Left cardiac atrium (tissue), 4 donors: ENCODE results near the gene RSAD1. TPM values are rescaled to one million over a fixed set of nuclear protein-coding genes. Genes with fewer than 3 reads are reported as not detected.
A peak's percentile ranks its signal among the peaks of the same experiment; 100 is the strongest.

Experiments
- ATAC-seq, 2 donors: fragments of 200-7000 bp; cut with Tn5 transposase; one replicate each; pipeline ENCODE4 v1.9.1; 2020; ENCODE audit warnings: mild to moderate bottlenecking in 2 of 2, moderate library complexity in 2 of 2
- DNase-seq: peaks from one replicate; pipeline ENCODE4 v3.0.0-alpha.2; 2020
- intact Hi-C, 2 donors: fragments of 100-400 bp; cut with DNase I; formaldehyde crosslinking; loops; one replicate each; pipeline versions ENCODE4 v1.14.1 to v1.15.1; 2022 to 2023
- total RNA-seq, 2 donors: library from RNA; stranded (reverse); fragmentation: NEBNext Ultra II Directional; extraction: Animal tissue kit (Norgen Biotek cat#: 25700); gene quantifications; one replicate each; pipeline ENCODE4 v1.2.1, GENCODE V29; 2021
- donor health status: DM: no; HTN: yes; CAD: no.
- donor health status: DM: no; HTN: yes; CAD: no; lungs with severe emphysema.
- donor health status: DM: yes; HTN: yes; CAD: no.
- donor health status: Dilated cardiomyopathy.

Gene RSAD1
- total RNA-seq, 2 donors from 2014 or later = 31.6 to 38.8 TPM

DNA sequence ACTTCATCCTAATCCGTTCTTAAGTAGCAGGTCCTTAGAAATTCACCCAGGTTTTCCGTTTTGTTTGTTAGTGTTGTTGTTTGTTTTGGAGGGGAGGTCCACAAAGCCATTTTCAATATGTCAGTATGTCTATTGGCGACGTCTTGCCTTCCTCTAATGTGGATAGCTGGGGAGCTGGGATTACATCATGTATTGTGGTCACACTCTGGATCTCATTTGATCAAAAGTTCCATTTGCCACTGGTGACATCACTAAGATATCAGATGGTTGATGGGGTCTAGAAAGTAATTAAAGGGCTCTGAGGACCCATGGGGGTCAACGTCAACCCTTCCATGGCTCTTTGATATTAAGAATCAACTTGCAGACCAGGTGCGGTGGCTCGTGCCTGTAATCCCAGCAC lies 51.2 kb downstream of the RSAD1 start:
- intact Hi-C loops = no loop called here
- ATAC-seq (no peak), DNase-seq (no peak)

GRCh38 chr17:50531428-50532025 lies 52.9 kb downstream of the RSAD1 start:
- ATAC-seq (peak in 1 of 2 donors; percentile 11), DNase-seq (no peak)
- intact Hi-C loops = loop anchor here in 1 of 2 donors (2.0 kb wide), 1 partner anchor 49 kb away; no protein-coding TSS in a partner anchor

DNA sequence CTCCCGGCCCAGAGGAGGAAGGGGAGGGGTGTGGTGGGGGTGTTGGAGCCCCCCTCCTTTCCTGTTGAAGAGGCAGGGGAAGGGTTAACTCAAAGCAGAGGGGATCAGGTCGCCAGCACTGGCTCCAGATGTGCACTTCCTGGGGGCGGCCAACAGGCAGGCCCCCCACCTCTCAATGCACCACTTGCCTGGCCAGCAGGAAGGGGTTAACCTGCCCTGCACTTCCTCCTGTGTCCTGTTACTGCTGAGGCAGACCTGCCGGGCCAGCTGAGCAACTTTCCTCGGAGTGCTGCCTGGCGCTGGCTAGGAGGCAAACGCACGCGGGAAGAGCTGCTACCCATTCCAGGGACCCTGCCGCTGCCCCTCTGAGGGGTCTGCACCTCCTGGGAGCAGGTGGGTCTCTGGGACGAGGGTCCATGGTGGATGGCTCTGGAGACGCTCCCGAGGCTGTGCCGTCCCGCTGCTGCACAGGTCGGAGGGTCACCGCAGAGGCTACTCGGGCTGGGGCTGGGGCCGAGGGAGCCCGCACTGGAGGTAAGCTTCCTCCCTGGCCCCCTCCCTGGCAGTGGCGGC lies 53.9 kb downstream of the RSAD1 start, which contains the start of gene EPN3:
Gene EPN3, plus strand, starts transcription at position 284 of the 573 bp plus-strand sequence. CDS start 3,822 bp downstream, outside the sequence.
- peak in 1 of 2 donors; percentile 16 for ATAC-seq
- no peak for DNase-seq
- intact Hi-C loops = loop anchor here in 1 of 2 donors (2.0 kb wide), 1 partner anchor 50 kb away; no protein-coding TSS in a partner anchor

DNA sequence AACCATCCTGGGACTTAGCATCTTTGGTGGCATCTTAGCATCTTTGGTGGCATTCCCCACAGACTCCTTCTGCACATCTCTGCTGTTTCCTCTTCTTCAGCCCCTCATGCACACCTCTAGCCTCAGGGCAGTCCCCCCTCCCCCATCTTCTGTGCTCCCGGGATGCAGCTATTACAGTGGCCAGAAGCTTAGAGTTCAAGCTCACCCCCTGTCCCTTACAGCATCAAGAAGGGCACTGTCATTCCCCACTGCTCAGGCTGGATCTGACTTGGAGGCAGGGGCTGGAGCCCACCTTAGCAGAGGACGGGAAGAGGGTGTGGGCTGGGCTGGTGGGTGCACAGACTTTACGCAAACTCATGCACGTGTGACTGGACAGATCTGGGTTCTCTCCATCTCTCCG lies 54.5 kb downstream of the RSAD1 start:
- intact Hi-C loops = loop anchor here in 1 of 2 donors (2.0 kb wide), 1 partner anchor 50 kb away; no protein-coding TSS in a partner anchor
- DNase-seq (no peak), ATAC-seq (peak in 1 of 2 donors; percentile 8)

DNA sequence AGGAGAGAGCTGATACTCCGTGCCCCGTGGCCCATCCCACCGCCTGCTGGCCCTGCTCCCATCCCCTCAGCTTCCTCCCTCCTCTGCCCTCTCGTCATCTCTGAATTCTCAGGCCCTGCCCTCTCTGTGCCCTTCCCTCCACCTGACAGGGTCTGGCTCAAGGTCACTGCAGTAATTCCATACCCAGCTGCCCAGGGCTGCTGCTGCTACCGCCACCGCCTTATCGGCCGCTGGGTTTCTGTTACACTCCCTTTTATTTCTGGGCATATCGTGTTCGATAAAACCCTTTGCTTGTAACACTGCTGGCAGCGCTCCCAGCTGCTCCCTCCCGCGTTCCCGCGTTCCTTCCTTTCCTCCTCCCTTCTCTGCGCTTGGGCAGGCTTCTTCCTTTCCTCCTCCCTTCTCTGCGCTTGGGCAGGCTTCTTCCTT lies 55.1 kb downstream of the RSAD1 start:
- DNase-seq (peak; percentile 79), ATAC-seq (peak; percentile 62 to 74)
- intact Hi-C loops = loop anchor here in 1 of 2 donors (2.0 kb wide), 1 partner anchor 51 kb away; no protein-coding TSS in a partner anchor

- intact Hi-C loops = no loop called here
- ATAC-seq (peak; percentile 58 to 71), DNase-seq (peak; percentile 48)
Measured at GRCh38 chr17:50534222-50534978, 55.7 kb downstream of the RSAD1 start.

- intact Hi-C loops = no loop called here
- no peak for DNase-seq
- no peak for ATAC-seq
Measured at GRCh38 chr17:50534979-50535326, 56.3 kb downstream of the RSAD1 start.

- intact Hi-C loops = no loop called here
- no peak for DNase-seq
- ATAC-seq = no peak
Measured at GRCh38 chr17:50535407-50535806, 56.7 kb downstream of the RSAD1 start.

Other genes with a start within 250 kb of the RSAD1 start
- under 1 TPM; 0.10 to 0.65 TPM for gene TMEM92, start 204.4 kb upstream of the RSAD1 start, total RNA-seq
- 10 to 100 TPM; 13.6 to 17.3 TPM for gene XYLT2, start 132.7 kb upstream of the RSAD1 start, total RNA-seq
- 10 to 100 TPM; 68.6 to 78.5 TPM for gene MRPL27, start 105.7 kb upstream of the RSAD1 start, total RNA-seq
- 1 to 10 TPM in 1 of 2 donors, under 1 TPM in 1; 0.24 to 1.3 TPM for gene EME1, start 105.6 kb upstream of the RSAD1 start, total RNA-seq
- gene LRRC59, start 81.3 kb upstream of the RSAD1 start, total RNA-seq = 10 to 100 TPM; 35.3 to 70.5 TPM
- 10 to 100 TPM; 64.8 to 66.4 TPM for gene ACSF2, start 52.6 kb upstream of the RSAD1 start, total RNA-seq
- gene CHAD, start 10.0 kb upstream of the RSAD1 start, total RNA-seq = 1 to 10 TPM in 1 of 2 donors, under 1 TPM in 1; 0.37 to 1.1 TPM
- under 1 TPM; 0.39 to 0.59 TPM for gene MYCBPAP, start 29.6 kb downstream of the RSAD1 start, total RNA-seq
- 10 to 100 TPM in 1 of 2 donors, 1 to 10 TPM in 1; 7.0 to 16.1 TPM for gene EPN3, start 53.9 kb downstream of the RSAD1 start, total RNA-seq
- 10 to 100 TPM; 41.0 to 41.1 TPM for gene SPATA20, start 68.3 kb downstream of the RSAD1 start, total RNA-seq
- gene CACNA1G, start 81.9 kb downstream of the RSAD1 start, total RNA-seq = 1 to 10 TPM; 5.7 to 6.9 TPM
- 1 to 10 TPM; 1.4 to 5.2 TPM for gene ABCC3, start 156.0 kb downstream of the RSAD1 start, total RNA-seq
- gene ANKRD40, start 229.1 kb downstream of the RSAD1 start, total RNA-seq = 10 to 100 TPM; 43.8 to 45.4 TPM
- gene LUC7L3, start 240.7 kb downstream of the RSAD1 start, total RNA-seq = 10 to 100 TPM; 49.4 to 66.9 TPM